ENCODE results near the gene SLC37A2. TPM values are rescaled to one million over a fixed set of nuclear protein-coding genes. Genes with fewer than 3 reads are reported as not detected.

The SLC37A2 gene
- total RNA-seq, 1 experiment from 2014 or later = 10.2 TPM

- Histone ChIP-seq H3K27me3 (ENCODE audit: low read length) (no peaks in the 10 kb centered on the region), H2AFZ (ENCODE audit: low read length) (no peak overlapping the region), H4K20me1 (ENCODE audit: low read length) (no peaks in the 10 kb centered on the region), H3K79me2 (ENCODE audit: low read length) (no peaks in the 10 kb centered on the region), H3K4me1 (ENCODE audit: insufficient read depth, low read length) (peaks cover 17% of the 10 kb centered on the region), H3F3A (ENCODE audit: low read length, unreplicated experiment) (no peaks in the 10 kb centered on the region), H3K27ac (ENCODE audit: low read length) (no peak overlapping the region), H3K36me3 (ENCODE audit: low read depth, low read length) (no peaks in the 10 kb centered on the region), H3K9ac (ENCODE audit: low read length) (0 out of 2 replicates have a peak overlapping the region, but pooled peaks have one; percentile 12), H3K9me2 (replicated peaks; ENCODE audit: low read length) (no peaks in the 10 kb centered on the region), H3K9me3 (ENCODE audit: low read length) (no peaks in the 10 kb centered on the region), H3K4me3 (ENCODE audit: low read length) (no peak overlapping the region), H3K4me2 (ENCODE audit: low read length) (no peak overlapping the region)
- CTCF ChIA-PET = no interaction called here
- intact Hi-C loops (cut with micrococcal nuclease) = no loop called here
- ATAC-seq (peak; percentile 50), DNase-seq (peak; percentile 35)
- BruUV-seq (replicated peaks) = no TSS peak
- POLR2A ChIA-PET (ENCODE audit: unreplicated experiment) = no interaction called here
- TF ChIP-seq, protein P1, sequence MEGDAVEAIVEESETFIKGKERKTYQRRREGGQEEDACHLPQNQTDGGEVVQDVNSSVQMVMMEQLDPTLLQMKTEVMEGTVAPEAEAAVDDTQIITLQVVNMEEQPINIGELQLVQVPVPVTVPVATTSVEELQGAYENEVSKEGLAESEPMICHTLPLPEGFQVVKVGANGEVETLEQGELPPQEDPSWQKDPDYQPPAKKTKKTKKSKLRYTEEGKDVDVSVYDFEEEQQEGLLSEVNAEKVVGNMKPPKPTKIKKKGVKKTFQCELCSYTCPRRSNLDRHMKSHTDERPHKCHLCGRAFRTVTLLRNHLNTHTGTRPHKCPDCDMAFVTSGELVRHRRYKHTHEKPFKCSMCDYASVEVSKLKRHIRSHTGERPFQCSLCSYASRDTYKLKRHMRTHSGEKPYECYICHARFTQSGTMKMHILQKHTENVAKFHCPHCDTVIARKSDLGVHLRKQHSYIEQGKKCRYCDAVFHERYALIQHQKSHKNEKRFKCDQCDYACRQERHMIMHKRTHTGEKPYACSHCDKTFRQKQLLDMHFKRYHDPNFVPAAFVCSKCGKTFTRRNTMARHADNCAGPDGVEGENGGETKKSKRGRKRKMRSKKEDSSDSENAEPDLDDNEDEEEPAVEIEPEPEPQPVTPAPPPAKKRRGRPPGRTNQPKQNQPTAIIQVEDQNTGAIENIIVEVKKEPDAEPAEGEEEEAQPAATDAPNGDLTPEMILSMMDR (conservative IDR thresholded peaks at IDR 0.05; ENCODE audit: low read depth, low read length) = 0 out of 2 replicates have a peak, but pooled peaks have one; percentile 15
- no peak for TF ChIP-seq EZH2phosphoT487 (IDR thresholded peaks at IDR 0.05; ENCODE audit: borderline replicate concordance, low read length)
These were observed 12.8 kb downstream of the SLC37A2 start for GRCh38 chr11:125075900-125076317.

GRCh38 chr11:125076378-125076945 lies 13.4 kb downstream of the SLC37A2 start:
- ChIA-PET POLR2A (ENCODE audit: unreplicated experiment) (no interaction called here), CTCF (no interaction called here)
- H3K4me1 ChIP-seq (ENCODE audit: insufficient read depth, low read length) = peaks cover 11% of the 10 kb centered on the region
- no TSS peak for BruUV-seq (replicated peaks)
- no peaks in the 10 kb centered on the region for H3K9me3 ChIP-seq (ENCODE audit: low read length)
- intact Hi-C loops (cut with micrococcal nuclease) = no loop called here
- ATAC-seq (no peak), DNase-seq (no peak)
- H3K27me3 ChIP-seq (ENCODE audit: low read length) = no peaks in the 10 kb centered on the region
- H3K36me3 ChIP-seq (ENCODE audit: low read depth, low read length) = no peaks in the 10 kb centered on the region
- no peaks in the 10 kb centered on the region for H3F3A ChIP-seq (ENCODE audit: low read length, unreplicated experiment)
- H4K20me1 ChIP-seq (ENCODE audit: low read length) = no peaks in the 10 kb centered on the region
- no peak overlapping the region for H2AFZ ChIP-seq (ENCODE audit: low read length)
- H3K9ac ChIP-seq (ENCODE audit: low read length) = no peak overlapping the region
- H3K4me3 ChIP-seq (ENCODE audit: low read length) = no peak overlapping the region
- no peaks in the 10 kb centered on the region for H3K9me2 ChIP-seq (replicated peaks; ENCODE audit: low read length)
- no peaks in the 10 kb centered on the region for H3K79me2 ChIP-seq (ENCODE audit: low read length)
- TF ChIP-seq EZH2 (IDR thresholded peaks at IDR 0.05; ENCODE audit: low read length, unreplicated experiment) (no peak), EZH2phosphoT487 (IDR thresholded peaks at IDR 0.05; ENCODE audit: borderline replicate concordance, low read length) (no peak)
- no peak overlapping the region for H3K4me2 ChIP-seq (ENCODE audit: low read length)
- H3K27ac ChIP-seq (ENCODE audit: low read length) = no peak overlapping the region

DNA sequence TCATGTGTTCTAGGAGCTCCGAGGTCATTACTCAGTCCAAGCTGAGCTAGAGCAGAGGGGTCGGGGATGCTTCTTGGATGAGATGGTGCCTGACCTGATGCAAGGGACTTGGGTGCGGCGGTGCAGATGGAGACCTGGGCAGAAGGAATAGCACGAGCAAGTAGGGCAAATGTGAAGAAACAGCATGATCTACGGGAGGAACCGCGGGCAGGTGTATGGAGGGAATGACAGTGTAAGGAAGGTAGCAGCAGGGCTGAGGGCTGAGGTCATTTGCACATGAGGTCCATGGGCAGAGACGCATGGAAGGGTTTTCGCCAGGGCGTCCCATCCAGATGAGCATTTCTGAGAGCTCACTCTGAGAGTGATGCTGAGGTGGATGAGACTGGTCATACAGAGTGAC lies 14.9 kb downstream of the SLC37A2 start:
- CTCF ChIA-PET = no interaction called here
- no peak overlapping the region for H3K4me3 ChIP-seq (ENCODE audit: low read length)
- TF ChIP-seq, protein P1 (conservative IDR thresholded peaks at IDR 0.05; ENCODE audit: low read depth, low read length) = no peak
- TF ChIP-seq EZH2 (IDR thresholded peaks at IDR 0.05; ENCODE audit: low read length, unreplicated experiment) (no peak), EZH2phosphoT487 (IDR thresholded peaks at IDR 0.05; ENCODE audit: borderline replicate concordance, low read length) (no peak)
- no TSS peak for BruUV-seq (replicated peaks)
- intact Hi-C loops (cut with micrococcal nuclease) = no loop called here
- H3K36me3 ChIP-seq (ENCODE audit: low read depth, low read length) = no peaks in the 10 kb centered on the region
- H3K9me3 ChIP-seq (ENCODE audit: low read length) = no peaks in the 10 kb centered on the region
- no peak for DNase-seq
- no peaks in the 10 kb centered on the region for H3K27me3 ChIP-seq (ENCODE audit: low read length)
- no peak overlapping the region for H2AFZ ChIP-seq (ENCODE audit: low read length)
- no peak for ATAC-seq
- peaks cover 17% of the 10 kb centered on the region for H3K4me1 ChIP-seq (ENCODE audit: insufficient read depth, low read length)
- no peaks in the 10 kb centered on the region for H3K79me2 ChIP-seq (ENCODE audit: low read length)
- H3K9ac ChIP-seq (ENCODE audit: low read length) = no peak overlapping the region
- H4K20me1 ChIP-seq (ENCODE audit: low read length) = no peaks in the 10 kb centered on the region
- no peaks in the 10 kb centered on the region for H3K9me2 ChIP-seq (replicated peaks; ENCODE audit: low read length)
- no peaks in the 10 kb centered on the region for H3F3A ChIP-seq (ENCODE audit: low read length, unreplicated experiment)
- H3K4me2 ChIP-seq (ENCODE audit: low read length) = no peak overlapping the region
- POLR2A ChIA-PET (ENCODE audit: unreplicated experiment) = no interaction called here
- no peak overlapping the region for H3K27ac ChIP-seq (ENCODE audit: low read length)

All from PC-3 (cell line).